Kidney (tissue), 14 donors: ENCODE measurements around the gene ZBTB6. TPM values are rescaled to one million over a fixed set of nuclear protein-coding genes. Genes with fewer than 3 reads are reported as not detected.
A peak's percentile ranks its signal among the peaks of the same experiment; 100 is the strongest.

Experiments used
- DNase-seq, 5 donors: peaks; one replicate each; pipeline ENCODE4 v3.0.0-alpha.2; 2013 to 2020
- FAIRE-seq: peaks from 2 replicates; lab custom pipeline; 2012; peaks lifted over from hg19 to GRCh38; lab: Jason Lieb, UNC
- H3K27ac ChIP-seq, 2 donors: one replicate each; pipeline ENCODE4 v1.7.0; 2013; ENCODE audit warnings: low read depth in 2 of 2, low read length in 2 of 2, inconsistent platforms in 1 of 2
- H3K27me3 ChIP-seq: one replicate; pipeline ENCODE4 v1.7.1; 2013; ENCODE audit warnings: low read length, inconsistent platforms; ENCODE audit not compliant: control insufficient read depth, insufficient read depth
- H3K36me3 ChIP-seq, 3 donors: one replicate each; pipeline versions ENCODE4 v1.7.0 to v1.7.1; 2013; ENCODE audit warnings: low read length in 3 of 3, control low read depth in 1 of 3, inconsistent platforms in 1 of 3; ENCODE audit not compliant: insufficient read depth in 3 of 3, control insufficient read depth in 2 of 3
- H3K4me1 ChIP-seq, 3 donors: one replicate each; pipeline versions ENCODE4 v1.7.0 to v1.7.1; 2013; ENCODE audit warnings: low read length in 3 of 3, inconsistent platforms in 1 of 3, low read depth in 1 of 3; ENCODE audit not compliant: control insufficient read depth in 2 of 3, insufficient read depth in 2 of 3
- H3K4me3 ChIP-seq, 3 donors: one replicate each; pipeline versions ENCODE4 v1.7.0 to v1.8.1; 2013; ENCODE audit warnings: low read length in 3 of 3, control low read depth in 1 of 3, inconsistent platforms in 1 of 3
- H3K9ac ChIP-seq, 3 donors: one replicate each; pipeline versions ENCODE4 v1.7.0 to v1.7.1; 2013; ENCODE audit warnings: low read length in 3 of 3, control low read depth in 1 of 3, inconsistent platforms in 1 of 3
- H3K9me3 ChIP-seq, 3 donors: one replicate each; pipeline versions ENCODE4 v1.7.0 to v1.7.1; 2013; ENCODE audit warnings: low read length in 3 of 3, control low read depth in 1 of 3, inconsistent platforms in 1 of 3; ENCODE audit not compliant: control insufficient read depth in 2 of 3, insufficient read depth in 1 of 3
- CTCF ChIP-seq: IDR thresholded peaks from 3 replicates; pipeline ENCODE4 v1.5.1; 2012; ENCODE audit warnings: mild to moderate bottlenecking, moderate library complexity, borderline replicate concordance; ENCODE audit not compliant: insufficient read depth; ENCODE audit errors: extremely low read depth
- intact Hi-C: fragments of 100-400 bp; cut with DNase I; formaldehyde crosslinking; loops from one replicate; pipeline ENCODE4 v1.11.1; 2022
- polyA plus RNA-seq: library from polyadenylated mRNA; stranded (reverse); fragments of 350-450 nt; fragmentation: Illumina TruSeq; extraction: RNeasy Lipid Tissue Mini Kit (QIAGEN cat#74804); gene quantifications from one replicate; pipeline ENCODE4 v1.2.3, GENCODE V29; 2014; ENCODE audit warnings: low read depth, low replicate concordance; ENCODE audit not compliant: insufficient read depth
- total RNA-seq: library from RNA; stranded (reverse); fragmentation: NEBNext Ultra II Directional; extraction: Animal tissue kit (Norgen Biotek cat#: 25700); gene quantifications from one replicate; pipeline ENCODE4 v1.2.1, GENCODE V29; 2021
- donor health status: control.
- donor health status: control.
- donor health status: control.
- donor health status: control.
- donor health status: control.
- donor health status: DM: yes; HTN: yes; CAD: no.
- donor health status: Normal renal cell carcinoma (clear cell type).

Gene ZBTB6
- total and polyA plus RNA-seq, 2 donors from 2014 or later: 2.0 to 9.8 TPM

GRCh38 chr9:122931226-122932121, 18.4 kb upstream of the ZBTB6 start, which contains the start of gene ZBTB26:
Gene ZBTB26 (minus strand): TSS chr9:122931512. CDS start chr9:122919934, 11,578 bp downstream.
- Histone ChIP-seq H3K27me3 (no peaks in the 10 kb centered on the region), H3K36me3 (peaks cover under 1 to 3% (median 2%) of the 10 kb centered on the region in 3 donors), H3K9me3 (no peaks in the 10 kb centered on the region), H3K27ac (peak within 1 kb of the TSS; percentile 37 to 74), H3K9ac (peak within 1 kb of the TSS; percentile 72 to 97 (median 77)), H3K4me3 (peak within 1 kb of the TSS; percentile 82 to 99 (median 97)), H3K4me1 (peaks cover 0 to 9% (median 8%) of the 10 kb centered on the region in 3 donors)
- FAIRE-seq: peak; percentile 41
- intact Hi-C loops: no loop called here
- TF ChIP-seq CTCF: no peak
- peak; percentile 96 to 98 (median 98) for DNase-seq

- peaks cover 0 to 9% (median 8%) of the 10 kb centered on the region in 3 donors for H3K4me1 ChIP-seq
- H3K9ac ChIP-seq: peak overlapping the region; percentile 72 to 97 (median 77)
- no peak for DNase-seq
- peak overlapping the region; percentile 37 to 74 for H3K27ac ChIP-seq
- TF ChIP-seq CTCF: no peak
- no peaks in the 10 kb centered on the region for H3K36me3 ChIP-seq
- intact Hi-C loops: no loop called here
- no peak for FAIRE-seq
- no peaks in the 10 kb centered on the region for H3K27me3 ChIP-seq
- H3K4me3 ChIP-seq: peak overlapping the region; percentile 82 to 99 (median 97)
- no peaks in the 10 kb centered on the region for H3K9me3 ChIP-seq
These were observed 17.6 kb upstream of the ZBTB6 start for GRCh38 chr9:122930541-122931225.

- Histone ChIP-seq H3K27ac (no peak overlapping the region), H3K27me3 (no peaks in the 10 kb centered on the region), H3K4me1 (peaks cover 0 to 9% (median 8%) of the 10 kb centered on the region in 3 donors), H3K4me3 (peak overlapping the region in 1 of 3 donors; percentile 99), H3K9me3 (no peaks in the 10 kb centered on the region), H3K36me3 (no peaks in the 10 kb centered on the region), H3K9ac (no peak overlapping the region)
- no peak for TF ChIP-seq CTCF
- DNase-seq (no peak), FAIRE-seq (no peak)
- intact Hi-C loops: no loop called here
These were observed 16.8 kb upstream of the ZBTB6 start for GRCh38 chr9:122929796-122930354.
